SK-N-SH treated with all-trans-retinoic acid at 6 μM for 48 hours (cell line): Measurements from ENCODE around the gene MAP1A.

ENCODE experiments used
- ATAC-seq: fragments of 200-7000 bp; cut with Tn5 transposase; 3 replicates; pipeline ENCODE4 v1.9.1; 2020; ENCODE audit warnings: mild to moderate bottlenecking, moderate library complexity
- ARNTL ChIP-seq: fragments of 450-650 bp; formaldehyde crosslinking; IDR thresholded peaks from 2 replicates; pipeline ENCODE4 v1.5.0; 2020; ENCODE audit warnings: low read depth, mild to moderate bottlenecking, moderate library complexity, borderline replicate concordance
- BACH2 ChIP-seq: fragments of 250-450 bp; sonication (Bioruptor Pico); IDR thresholded peaks from 2 replicates; pipeline ENCODE4 v1.9.0; 2021; ENCODE audit warnings: mild to moderate bottlenecking, borderline replicate concordance
- CSDC2 ChIP-seq: fragments of 250-450 bp; sonication (Bioruptor Pico); IDR thresholded peaks from 2 replicates; pipeline ENCODE4 v1.5.0; 2020; ENCODE audit warnings: mild to moderate bottlenecking, moderate library complexity
- ESRRG ChIP-seq: fragments of 250-450 bp; sonication (Bioruptor Pico); IDR thresholded peaks from 2 replicates; pipeline ENCODE4 v1.6.1; 2021; ENCODE audit warnings: mild to moderate bottlenecking
- GLIS3 ChIP-seq: fragments of 250-450 bp; sonication (Bioruptor Pico); IDR thresholded peaks from 2 replicates; pipeline ENCODE4 v1.5.0; 2020; ENCODE audit warnings: mild to moderate bottlenecking, moderate library complexity
- ISL1 ChIP-seq: fragments of 250-450 bp; sonication (Bioruptor Pico); IDR thresholded peaks from 2 replicates; pipeline ENCODE4 v2.1.2; 2022; ENCODE audit warnings: mild to moderate bottlenecking, moderate library complexity
- OSR1 ChIP-seq: fragments of 250-450 bp; sonication (Bioruptor Pico); IDR thresholded peaks from 2 replicates; pipeline ENCODE4 v1.8.0; 2022; ENCODE audit warnings: moderate library complexity, mild to moderate bottlenecking, inconsistent platforms
- PPARA ChIP-seq: fragments of 250-450 bp; sonication (Bioruptor Pico); IDR thresholded peaks from 2 replicates; pipeline ENCODE4 v1.5.0; 2020; ENCODE audit warnings: mild to moderate bottlenecking, borderline replicate concordance
- RARB ChIP-seq: fragments of 250-450 bp; sonication (Bioruptor Pico); IDR thresholded peaks from 2 replicates; pipeline ENCODE4 v1.8.0; 2021; ENCODE audit warnings: mild to moderate bottlenecking, moderate library complexity
- SNAI2 ChIP-seq: fragments of 250-450 bp; sonication (Bioruptor Pico); IDR thresholded peaks from 2 replicates; pipeline ENCODE4 v1.5.0; 2020; ENCODE audit warnings: mild to moderate bottlenecking, moderate library complexity
- TCF4 ChIP-seq: fragments of 250-450 bp; sonication (Bioruptor Pico); IDR thresholded peaks from 2 replicates; pipeline ENCODE4 v1.8.0; 2021; ENCODE audit warnings: mild to moderate bottlenecking, moderate library complexity, borderline replicate concordance
- ZC3H10 ChIP-seq: fragments of 250-450 bp; sonication (Bioruptor Pico); IDR thresholded peaks from 2 replicates; pipeline ENCODE4 v1.5.1; 2021; ENCODE audit warnings: mild to moderate bottlenecking, moderate library complexity
- ZFP3 ChIP-seq: fragments of 250-450 bp; sonication (Bioruptor Pico); IDR thresholded peaks from 2 replicates; pipeline ENCODE4 v1.5.0; 2020; ENCODE audit warnings: mild to moderate bottlenecking, moderate library complexity
- ZFP30 ChIP-seq: fragments of 450-650 bp; formaldehyde crosslinking; IDR thresholded peaks from 2 replicates; pipeline ENCODE4 v1.5.0; 2022; ENCODE audit warnings: mild to moderate bottlenecking, moderate library complexity
- ZNF565 ChIP-seq: fragments of 450-650 bp; formaldehyde crosslinking; conservative IDR thresholded peaks from 2 replicates; pipeline ENCODE4 v1.5.0; 2020; ENCODE audit warnings: low read depth, mild to moderate bottlenecking, moderate library complexity
- ZNF70 ChIP-seq: fragments of 450-650 bp; formaldehyde crosslinking; IDR thresholded peaks from 2 replicates; pipeline ENCODE4 v1.5.0; 2020; ENCODE audit warnings: mild to moderate bottlenecking, moderate library complexity
- ZNF8 ChIP-seq: fragments of 450-650 bp; formaldehyde crosslinking; IDR thresholded peaks from 2 replicates; pipeline ENCODE4 v1.5.0; 2020; ENCODE audit warnings: mild to moderate bottlenecking, moderate library complexity
- TF ChIP-seq, protein P1 (sequence below): fragments of 250-450 bp; sonication (Bioruptor Pico); IDR thresholded peaks from 2 replicates; pipeline ENCODE4 v1.5.1; 2020; ENCODE audit warnings: low read depth, mild to moderate bottlenecking, moderate library complexity
- TF ChIP-seq, protein P2 (sequence below): fragments of 250-450 bp; sonication (Bioruptor Pico); IDR thresholded peaks from 2 replicates; pipeline ENCODE4 v1.5.0; 2020; ENCODE audit warnings: mild to moderate bottlenecking, moderate library complexity
- TF ChIP-seq, protein P3 (sequence below): fragments of 250-450 bp; sonication (Bioruptor Pico); IDR thresholded peaks from 2 replicates; pipeline ENCODE4 v1.5.1; 2021; ENCODE audit warnings: mild to moderate bottlenecking, moderate library complexity
- TF ChIP-seq, protein P4 (sequence below): fragments of 250-450 bp; sonication (Bioruptor Pico); IDR thresholded peaks from 2 replicates; pipeline ENCODE4 v1.8.0; 2021; ENCODE audit warnings: low read depth, mild to moderate bottlenecking, moderate library complexity, borderline replicate concordance
- TF ChIP-seq, protein P5 (sequence below): fragments of 250-450 bp; sonication (Bioruptor Pico); IDR thresholded peaks from 2 replicates; pipeline ENCODE4 v1.8.0; 2020; ENCODE audit warnings: mild to moderate bottlenecking, moderate library complexity, borderline replicate concordance

Gene MAP1A

DNA sequence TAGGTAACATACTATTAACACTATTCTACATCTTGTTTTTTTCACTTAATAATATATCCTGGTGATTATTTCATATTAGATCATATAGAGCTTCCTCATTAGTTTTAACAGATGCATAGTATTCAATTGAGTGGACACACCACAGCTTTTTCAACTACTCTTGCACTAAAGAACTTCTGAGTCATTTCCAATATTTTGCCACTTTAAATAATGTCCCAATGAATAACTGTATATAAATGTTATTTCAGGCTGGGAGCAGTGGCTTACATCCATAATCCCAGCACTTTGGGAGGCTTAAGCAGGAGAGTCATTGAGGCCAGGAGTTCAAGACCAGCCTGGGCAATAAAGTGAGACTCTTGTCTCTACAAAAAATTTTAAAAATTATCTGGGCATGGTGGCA is 26.9 kb downstream of the MAP1A start (continued):
- TF ChIP-seq, protein P1, sequence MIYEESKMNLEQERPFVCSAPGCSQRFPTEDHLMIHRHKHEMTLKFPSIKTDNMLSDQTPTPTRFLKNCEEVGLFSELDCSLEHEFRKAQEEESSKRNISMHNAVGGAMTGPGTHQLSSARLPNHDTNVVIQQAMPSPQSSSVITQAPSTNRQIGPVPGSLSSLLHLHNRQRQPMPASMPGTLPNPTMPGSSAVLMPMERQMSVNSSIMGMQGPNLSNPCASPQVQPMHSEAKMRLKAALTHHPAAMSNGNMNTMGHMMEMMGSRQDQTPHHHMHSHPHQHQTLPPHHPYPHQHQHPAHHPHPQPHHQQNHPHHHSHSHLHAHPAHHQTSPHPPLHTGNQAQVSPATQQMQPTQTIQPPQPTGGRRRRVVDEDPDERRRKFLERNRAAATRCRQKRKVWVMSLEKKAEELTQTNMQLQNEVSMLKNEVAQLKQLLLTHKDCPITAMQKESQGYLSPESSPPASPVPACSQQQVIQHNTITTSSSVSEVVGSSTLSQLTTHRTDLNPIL (CRISPR knock-in tag) = no peak
- no peak for TF ChIP-seq RARB (CRISPR knock-in tag)
- TF ChIP-seq ZFP30 (CRISPR knock-in tag) = no peak
- no peak for TF ChIP-seq PPARA
- TF ChIP-seq OSR1 (CRISPR knock-in tag) = no peak
- no peak for TF ChIP-seq CSDC2 (CRISPR knock-in tag)

DNA sequence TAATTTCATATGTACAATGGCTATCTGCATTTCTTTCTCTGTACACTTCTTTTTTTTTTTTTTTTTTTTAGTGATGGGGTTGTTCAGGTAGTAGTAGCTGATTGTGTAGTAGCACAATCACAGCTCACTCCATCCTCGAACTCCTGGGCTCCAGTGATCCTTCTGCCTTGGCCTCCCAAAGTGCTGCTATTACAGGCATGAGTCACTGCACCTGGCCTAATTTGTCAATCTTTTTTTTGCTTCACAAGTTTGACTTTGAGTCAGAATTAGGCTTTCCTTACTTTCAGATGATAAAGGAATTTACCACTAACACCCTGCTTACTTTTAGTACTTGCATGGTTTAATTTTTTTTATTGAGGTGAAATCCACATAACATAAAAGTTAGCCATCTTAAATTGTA is 28.0 kb downstream of the MAP1A start:
- TF ChIP-seq ESRRG (CRISPR knock-in tag) (no peak), ZFP3 (CRISPR knock-in tag) (no peak)
- TF ChIP-seq, protein P2, sequence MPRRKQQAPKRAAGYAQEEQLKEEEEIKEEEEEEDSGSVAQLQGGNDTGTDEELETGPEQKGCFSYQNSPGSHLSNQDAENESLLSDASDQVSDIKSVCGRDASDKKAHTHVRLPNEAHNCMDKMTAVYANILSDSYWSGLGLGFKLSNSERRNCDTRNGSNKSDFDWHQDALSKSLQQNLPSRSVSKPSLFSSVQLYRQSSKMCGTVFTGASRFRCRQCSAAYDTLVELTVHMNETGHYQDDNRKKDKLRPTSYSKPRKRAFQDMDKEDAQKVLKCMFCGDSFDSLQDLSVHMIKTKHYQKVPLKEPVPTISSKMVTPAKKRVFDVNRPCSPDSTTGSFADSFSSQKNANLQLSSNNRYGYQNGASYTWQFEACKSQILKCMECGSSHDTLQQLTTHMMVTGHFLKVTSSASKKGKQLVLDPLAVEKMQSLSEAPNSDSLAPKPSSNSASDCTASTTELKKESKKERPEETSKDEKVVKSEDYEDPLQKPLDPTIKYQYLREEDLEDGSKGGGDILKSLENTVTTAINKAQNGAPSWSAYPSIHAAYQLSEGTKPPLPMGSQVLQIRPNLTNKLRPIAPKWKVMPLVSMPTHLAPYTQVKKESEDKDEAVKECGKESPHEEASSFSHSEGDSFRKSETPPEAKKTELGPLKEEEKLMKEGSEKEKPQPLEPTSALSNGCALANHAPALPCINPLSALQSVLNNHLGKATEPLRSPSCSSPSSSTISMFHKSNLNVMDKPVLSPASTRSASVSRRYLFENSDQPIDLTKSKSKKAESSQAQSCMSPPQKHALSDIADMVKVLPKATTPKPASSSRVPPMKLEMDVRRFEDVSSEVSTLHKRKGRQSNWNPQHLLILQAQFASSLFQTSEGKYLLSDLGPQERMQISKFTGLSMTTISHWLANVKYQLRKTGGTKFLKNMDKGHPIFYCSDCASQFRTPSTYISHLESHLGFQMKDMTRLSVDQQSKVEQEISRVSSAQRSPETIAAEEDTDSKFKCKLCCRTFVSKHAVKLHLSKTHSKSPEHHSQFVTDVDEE (CRISPR knock-in tag) = no peak

DNA sequence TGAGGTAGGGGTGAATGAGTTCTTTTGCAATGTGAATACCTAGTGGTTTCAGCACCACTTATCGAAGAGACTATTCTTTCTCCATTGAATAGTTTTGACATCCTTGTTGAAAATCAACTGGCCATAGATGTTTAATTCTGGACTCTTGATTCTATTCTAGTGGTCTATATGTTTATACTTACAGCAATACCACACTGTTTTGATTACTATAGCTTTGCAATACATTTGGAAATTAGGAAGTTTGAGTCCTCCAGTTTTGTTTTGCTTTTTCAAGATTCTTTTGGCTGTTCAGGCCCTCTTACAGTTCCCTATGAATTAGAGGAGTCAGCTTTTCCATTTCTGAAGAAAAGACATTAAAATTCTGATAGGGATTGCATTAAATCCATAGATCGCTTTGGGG is 30.1 kb downstream of the MAP1A start:
- no peak for ATAC-seq
- no peak for TF ChIP-seq ZC3H10 (CRISPR knock-in tag)
- TF ChIP-seq ESRRG (CRISPR knock-in tag) = no peak
- TF ChIP-seq SNAI2 = no peak
- TF ChIP-seq TCF4 = no peak
- no peak for TF ChIP-seq ISL1 (CRISPR knock-in tag)
- TF ChIP-seq GLIS3 (CRISPR knock-in tag) = no peak
- no peak for TF ChIP-seq RARB (CRISPR knock-in tag)
- no peak for TF ChIP-seq ZNF8 (CRISPR knock-in tag)
- no peak for TF ChIP-seq CSDC2 (CRISPR knock-in tag)
- no peak for TF ChIP-seq ZFP30 (CRISPR knock-in tag)
- TF ChIP-seq, protein P1 (CRISPR knock-in tag) = no peak
- no peak for TF ChIP-seq ZNF565 (CRISPR knock-in tag)
- TF ChIP-seq, protein P3, sequence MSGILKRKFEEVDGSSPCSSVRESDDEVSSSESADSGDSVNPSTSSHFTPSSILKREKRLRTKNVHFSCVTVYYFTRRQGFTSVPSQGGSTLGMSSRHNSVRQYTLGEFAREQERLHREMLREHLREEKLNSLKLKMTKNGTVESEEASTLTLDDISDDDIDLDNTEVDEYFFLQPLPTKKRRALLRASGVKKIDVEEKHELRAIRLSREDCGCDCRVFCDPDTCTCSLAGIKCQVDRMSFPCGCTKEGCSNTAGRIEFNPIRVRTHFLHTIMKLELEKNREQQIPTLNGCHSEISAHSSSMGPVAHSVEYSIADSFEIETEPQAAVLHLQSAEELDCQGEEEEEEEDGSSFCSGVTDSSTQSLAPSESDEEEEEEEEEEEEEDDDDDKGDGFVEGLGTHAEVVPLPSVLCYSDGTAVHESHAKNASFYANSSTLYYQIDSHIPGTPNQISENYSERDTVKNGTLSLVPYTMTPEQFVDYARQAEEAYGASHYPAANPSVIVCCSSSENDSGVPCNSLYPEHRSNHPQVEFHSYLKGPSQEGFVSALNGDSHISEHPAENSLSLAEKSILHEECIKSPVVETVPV (CRISPR knock-in tag) = no peak
- TF ChIP-seq ARNTL (CRISPR knock-in tag) = no peak
- no peak for TF ChIP-seq BACH2
- TF ChIP-seq ZNF70 (CRISPR knock-in tag) = no peak
- TF ChIP-seq OSR1 (CRISPR knock-in tag) = no peak

More for the DNA sequence above, 28.0 kb downstream of the MAP1A start:
- no peak for ATAC-seq

DNA sequence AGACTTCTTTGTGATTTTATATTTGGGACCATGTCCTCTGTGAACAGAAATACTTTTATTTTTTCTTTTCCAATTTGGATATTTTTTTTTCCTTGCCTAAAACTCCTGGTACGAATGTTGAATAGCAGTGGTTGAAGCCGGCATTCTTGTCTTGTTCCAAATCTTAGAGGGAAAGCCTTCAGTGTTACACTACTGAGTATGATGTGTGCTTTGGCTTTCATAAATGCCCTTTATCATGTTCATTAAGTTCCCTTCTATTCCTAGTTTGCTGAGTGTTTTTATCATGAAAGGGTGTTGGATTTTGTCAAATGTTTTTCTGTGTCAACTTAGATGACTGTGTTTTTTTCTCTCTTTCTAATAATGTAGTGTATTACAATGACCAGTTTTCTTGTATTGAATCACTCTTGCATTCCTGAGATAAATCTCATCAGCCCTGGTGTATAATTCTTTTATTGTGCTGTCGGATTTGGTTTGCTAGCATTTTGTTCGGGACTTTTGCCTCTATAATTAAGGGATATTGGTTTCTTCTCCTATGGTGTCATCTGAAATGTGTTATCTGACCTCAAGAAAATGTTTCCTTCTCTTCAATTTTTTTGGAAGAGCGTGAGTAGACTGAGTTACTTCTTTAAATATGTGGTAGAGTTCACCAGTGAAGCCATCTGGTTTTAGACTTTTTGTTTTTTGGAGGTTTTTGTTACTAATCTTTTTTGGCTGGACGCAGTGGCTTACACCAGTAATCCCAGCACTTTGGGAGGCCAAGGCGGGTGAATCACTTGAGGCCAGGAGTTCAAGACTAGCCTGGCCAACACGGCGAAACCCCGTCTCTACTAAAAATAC is 33.3 kb downstream of the MAP1A start:
- peak; percentile 62 for ATAC-seq
- TF ChIP-seq ISL1 (CRISPR knock-in tag) = no peak
- TF ChIP-seq, protein P4, sequence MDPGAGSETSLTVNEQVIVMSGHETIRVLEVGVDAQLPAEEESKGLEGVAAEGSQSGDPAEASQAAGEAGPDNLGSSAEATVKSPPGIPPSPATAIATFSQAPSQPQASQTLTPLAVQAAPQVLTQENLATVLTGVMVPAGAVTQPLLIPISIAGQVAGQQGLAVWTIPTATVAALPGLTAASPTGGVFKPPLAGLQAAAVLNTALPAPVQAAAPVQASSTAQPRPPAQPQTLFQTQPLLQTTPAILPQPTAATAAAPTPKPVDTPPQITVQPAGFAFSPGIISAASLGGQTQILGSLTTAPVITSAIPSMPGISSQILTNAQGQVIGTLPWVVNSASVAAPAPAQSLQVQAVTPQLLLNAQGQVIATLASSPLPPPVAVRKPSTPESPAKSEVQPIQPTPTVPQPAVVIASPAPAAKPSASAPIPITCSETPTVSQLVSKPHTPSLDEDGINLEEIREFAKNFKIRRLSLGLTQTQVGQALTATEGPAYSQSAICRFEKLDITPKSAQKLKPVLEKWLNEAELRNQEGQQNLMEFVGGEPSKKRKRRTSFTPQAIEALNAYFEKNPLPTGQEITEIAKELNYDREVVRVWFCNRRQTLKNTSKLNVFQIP = no peak
- TF ChIP-seq ZFP3 (CRISPR knock-in tag) = no peak
- TF ChIP-seq ZNF70 (CRISPR knock-in tag) = no peak
- TF ChIP-seq TCF4 = no peak
- no peak for TF ChIP-seq SNAI2
- TF ChIP-seq, protein P2 (CRISPR knock-in tag) = no peak
- no peak for TF ChIP-seq PPARA
- TF ChIP-seq ZNF565 (CRISPR knock-in tag) = no peak
- TF ChIP-seq, protein P5, sequence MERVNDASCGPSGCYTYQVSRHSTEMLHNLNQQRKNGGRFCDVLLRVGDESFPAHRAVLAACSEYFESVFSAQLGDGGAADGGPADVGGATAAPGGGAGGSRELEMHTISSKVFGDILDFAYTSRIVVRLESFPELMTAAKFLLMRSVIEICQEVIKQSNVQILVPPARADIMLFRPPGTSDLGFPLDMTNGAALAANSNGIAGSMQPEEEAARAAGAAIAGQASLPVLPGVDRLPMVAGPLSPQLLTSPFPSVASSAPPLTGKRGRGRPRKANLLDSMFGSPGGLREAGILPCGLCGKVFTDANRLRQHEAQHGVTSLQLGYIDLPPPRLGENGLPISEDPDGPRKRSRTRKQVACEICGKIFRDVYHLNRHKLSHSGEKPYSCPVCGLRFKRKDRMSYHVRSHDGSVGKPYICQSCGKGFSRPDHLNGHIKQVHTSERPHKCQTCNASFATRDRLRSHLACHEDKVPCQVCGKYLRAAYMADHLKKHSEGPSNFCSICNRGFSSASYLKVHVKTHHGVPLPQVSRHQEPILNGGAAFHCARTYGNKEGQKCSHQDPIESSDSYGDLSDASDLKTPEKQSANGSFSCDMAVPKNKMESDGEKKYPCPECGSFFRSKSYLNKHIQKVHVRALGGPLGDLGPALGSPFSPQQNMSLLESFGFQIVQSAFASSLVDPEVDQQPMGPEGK (CRISPR knock-in tag) = no peak
